SHP77 (cell line): Measurements from ENCODE around the gene VKORC1L1.
"Not testable (repeated sequence)": the region's sequence is repeated elsewhere in the genome, so short reads cannot be mapped to it uniquely, and the experiment has no call there.

Source experiments
- DNase-seq, 2 experiments: peaks; one replicate each; lab custom pipeline; 2025; lab: John Stamatoyannopoulos, UW

Gene VKORC1L1

DNA sequence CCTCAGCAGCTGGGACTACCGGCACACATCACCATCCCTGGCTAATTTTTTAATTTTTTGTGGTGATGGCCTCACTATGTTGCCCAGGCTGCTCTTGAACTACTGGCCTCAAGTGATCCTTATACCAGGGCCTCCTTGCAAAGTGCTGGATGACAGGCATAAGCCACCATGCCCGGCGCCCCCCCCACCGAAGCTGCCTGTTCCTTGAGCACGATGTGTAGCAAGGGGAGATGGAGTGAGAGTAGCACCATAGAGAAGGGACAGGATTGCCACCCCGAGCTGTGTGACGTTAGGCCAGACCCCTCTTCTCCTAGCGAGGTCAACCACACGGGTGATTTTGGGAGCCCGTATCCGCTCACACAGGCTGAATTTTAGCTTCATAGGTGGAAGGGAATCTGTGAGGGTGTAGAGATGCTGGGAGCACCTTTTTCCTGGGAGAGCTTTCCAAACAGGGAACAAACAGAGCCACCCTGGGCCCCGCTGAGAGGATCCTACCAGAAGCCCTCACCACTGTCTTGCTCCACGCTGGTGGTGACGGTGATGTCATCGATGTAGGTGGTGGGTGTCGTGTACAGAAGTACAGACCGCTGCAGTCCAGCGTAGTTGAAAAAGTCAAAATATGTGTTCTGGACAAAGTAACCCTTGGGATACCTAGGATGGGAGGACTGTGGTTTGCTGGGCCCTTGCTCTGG lies 106.2 kb downstream of the VKORC1L1 start:
- no peak for DNase-seq

DNA sequence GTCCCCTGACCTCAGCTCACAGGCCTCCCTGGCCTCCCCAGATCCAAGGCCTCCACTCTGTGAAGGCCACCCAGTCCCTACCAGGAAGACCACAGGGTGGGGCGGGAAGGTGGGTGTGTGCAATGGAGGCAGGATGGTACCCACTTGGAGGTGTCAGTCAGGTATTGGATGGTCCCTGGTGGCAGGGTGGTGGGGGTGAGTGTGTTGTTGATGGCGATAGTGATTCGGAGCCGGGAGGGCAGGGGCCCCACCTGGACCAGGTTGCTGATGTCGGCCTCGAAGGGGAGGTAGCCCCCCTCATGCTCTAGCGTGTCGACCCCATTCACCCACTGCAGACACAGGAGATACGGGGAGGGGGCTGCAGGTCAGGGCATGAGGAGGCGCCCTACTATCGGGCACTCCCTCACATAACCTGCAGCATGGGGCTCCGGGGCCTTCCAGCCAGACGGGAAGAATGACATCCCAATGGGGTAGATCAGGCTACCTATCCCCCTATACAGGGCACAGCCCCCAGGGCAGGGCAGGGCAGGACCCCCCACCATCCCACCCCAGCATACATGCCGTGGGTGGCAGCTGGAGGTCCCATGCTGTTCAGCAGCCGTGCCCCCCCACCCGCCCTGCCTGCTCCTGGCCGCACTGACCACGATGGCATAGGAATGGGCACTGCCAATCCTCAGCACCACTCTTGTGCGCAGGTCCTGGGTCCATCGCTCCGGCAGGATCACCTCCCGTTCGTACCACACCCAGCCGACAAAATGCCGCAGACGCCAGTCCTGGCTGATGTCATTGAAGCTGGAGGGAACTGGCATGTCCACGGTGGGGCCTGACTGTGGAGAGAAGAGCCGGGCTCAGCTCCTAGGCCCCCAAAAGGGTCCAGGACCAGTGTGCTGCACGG lies 107.0 kb downstream of the VKORC1L1 start:
- no peak for DNase-seq

DNA sequence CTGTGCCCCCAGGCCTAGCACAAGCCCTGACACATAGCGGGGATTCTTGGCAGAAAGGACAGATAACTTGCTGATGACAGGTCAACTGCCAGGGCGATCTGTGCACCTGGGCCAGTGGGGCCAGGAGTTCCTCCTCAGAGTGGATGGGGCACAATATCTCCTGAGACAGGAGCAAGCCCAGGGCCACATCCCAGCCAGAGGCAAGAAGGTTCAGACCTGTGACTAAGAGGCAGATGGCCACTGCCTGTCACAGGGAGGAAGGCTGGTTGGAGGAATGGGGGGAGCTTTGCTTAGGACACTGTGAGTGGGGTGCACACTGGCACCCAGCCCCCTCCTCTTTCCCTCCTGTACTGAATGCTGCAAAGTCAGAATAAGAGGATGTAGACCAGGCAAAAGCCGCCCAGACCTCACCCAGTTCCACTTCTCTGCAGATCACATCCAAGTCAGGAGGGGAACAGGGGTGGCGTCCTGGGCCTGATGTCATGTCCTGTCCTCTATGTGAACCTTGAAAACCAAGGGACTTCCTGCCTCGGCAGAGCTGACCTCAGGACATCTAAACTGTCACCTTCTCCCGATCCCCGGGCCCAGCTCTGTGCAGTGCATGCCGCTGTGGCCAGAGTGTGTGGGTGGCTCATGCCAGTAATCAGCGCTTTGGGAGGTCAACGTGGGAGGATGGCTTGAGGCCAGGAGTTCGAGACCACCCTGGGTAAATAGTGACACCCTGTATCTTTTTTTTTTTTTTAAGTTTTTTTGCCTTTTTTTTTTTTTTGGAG lies 107.8 kb downstream of the VKORC1L1 start:
- DNase-seq: peak in 1 of 2 experiments; percentile 3

DNA sequence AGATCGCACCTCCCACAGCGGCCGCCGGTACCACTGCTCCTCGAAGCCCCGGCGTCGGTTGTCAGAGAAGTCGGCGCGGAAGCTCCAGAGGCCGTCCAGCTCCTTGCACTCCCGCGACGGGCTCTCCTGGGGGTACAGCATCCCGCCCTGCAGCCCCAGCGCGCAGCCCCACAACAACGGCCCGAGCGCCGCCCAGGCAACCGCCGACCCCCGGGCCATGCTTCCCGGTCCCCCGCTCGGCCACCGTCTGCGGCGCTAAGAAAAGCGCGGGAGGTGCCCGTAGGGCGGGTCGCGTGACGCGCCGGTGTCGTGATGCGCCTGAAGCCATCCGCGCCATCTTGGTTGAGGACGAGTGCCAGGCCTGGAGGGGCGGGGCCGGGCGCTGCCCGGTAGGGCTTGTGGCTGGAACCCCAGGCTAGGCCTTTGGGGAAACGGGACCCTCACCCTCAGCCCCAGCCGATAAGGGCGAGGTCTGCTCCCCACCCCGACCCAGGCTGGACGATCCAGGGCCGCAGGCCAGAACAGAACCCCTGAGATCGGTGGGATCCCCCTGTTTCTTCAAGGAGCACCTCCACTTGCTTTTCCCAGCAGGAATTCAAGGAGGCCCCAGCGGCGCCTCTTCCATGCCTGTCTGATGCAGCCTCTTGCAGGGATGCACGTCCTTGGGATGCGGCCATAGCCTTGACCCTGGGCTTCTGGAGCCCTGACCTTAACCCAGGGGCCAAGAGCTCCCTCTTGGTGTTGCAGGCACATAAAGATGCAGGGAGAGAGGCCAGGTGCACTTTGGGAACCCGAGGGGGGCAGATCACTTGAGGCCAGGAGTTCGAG lies 109.3 kb downstream of the VKORC1L1 start, which contains the start of gene GUSB:
Gene GUSB, minus strand, starts transcription at position 249 of the 828 bp plus-strand sequence. Its CDS starts 30 bp downstream, at position 219.
- DNase-seq: peak; percentile 94 to 96

DNA sequence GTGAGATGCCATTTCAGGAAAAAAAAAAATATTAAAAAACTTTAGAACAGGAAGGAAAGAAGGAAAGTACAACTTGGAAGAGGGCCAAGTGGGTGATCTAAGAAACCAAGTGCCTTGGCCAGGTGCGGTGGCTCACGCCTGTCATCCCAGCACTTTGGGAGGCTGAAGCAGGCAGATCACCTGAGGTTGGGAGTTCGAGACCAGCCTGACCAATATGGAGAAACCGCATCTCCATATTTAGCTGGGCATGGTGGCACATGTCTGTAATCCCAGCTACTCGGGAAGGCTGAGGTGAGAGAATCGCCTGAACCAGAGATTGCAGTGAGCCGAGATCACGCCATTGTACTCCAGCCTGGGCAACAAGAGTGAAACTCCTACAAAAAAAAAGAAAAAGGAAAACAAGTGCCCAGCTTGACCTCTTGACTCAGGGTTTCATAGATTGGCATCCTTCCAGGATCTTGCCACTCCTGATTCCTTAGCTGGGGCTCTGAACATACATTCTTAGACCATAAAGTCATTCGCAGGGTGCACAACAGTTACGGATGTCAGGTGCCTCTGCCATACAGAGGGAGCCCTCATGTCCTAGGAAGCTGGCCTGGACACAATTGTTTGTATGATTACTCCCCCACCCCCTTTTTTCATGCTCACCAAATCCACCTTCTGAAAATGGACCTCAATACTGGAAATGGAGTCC lies 111.2 kb downstream of the VKORC1L1 start:
- no peak for DNase-seq

DNA sequence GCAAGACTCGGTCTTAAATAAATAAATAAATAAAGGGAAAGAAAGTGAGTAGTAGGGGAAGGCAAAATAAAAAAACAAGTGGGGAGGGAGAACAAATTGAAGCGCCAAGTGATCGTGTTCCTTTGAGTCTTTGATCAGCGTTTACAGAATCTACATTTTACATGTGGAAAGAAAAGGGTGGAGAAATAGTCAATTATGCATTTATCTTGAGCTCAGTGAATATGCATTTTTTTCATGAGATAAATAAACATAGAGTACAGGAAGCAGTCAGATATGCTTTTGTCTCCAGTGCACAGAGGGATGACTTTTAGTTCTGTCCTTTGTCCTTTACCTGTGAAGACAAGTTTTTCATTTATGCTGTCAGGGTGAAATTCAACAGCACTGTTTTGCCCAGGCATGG lies 115.2 kb downstream of the VKORC1L1 start:
- DNase-seq: no peak

DNA sequence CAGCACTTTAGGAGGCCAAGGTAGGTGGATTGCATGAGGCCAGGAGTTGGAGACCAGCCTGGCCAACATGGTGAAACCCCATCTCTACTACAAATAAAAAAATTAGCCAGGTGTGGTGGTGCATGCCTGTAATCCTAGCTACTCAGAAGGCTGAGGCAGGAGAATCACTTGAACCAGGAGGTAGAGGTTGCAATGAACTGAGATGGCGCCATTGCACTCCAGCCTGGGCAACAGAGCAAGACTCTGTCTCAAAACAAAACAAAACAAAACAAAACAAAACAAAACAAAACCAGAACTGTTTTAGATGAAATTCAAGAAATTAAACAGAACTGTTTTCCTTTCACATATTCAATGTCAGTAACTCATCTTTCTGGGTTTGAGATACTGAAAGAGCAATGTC lies 115.6 kb downstream of the VKORC1L1 start:
- DNase-seq: not testable (repeated sequence)

DNA sequence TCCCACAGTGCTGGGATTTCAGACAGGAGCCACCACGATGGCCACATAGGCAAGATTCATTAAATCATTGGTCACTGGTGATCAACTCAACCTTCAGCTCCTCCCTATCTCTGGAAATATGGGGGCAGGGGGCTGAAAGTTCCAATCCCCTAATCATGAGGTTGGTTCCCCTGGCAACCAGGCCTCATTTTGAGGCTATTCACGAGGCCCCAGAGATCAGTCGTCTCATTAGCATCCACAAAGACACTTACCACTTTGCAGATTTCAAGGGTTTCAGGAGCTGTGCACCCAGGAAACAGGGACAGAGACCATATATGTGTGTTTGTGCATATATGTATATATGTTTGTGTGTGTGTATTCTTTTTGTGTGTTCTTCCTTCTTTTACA lies 116.8 kb downstream of the VKORC1L1 start:
- DNase-seq: no peak

DNA sequence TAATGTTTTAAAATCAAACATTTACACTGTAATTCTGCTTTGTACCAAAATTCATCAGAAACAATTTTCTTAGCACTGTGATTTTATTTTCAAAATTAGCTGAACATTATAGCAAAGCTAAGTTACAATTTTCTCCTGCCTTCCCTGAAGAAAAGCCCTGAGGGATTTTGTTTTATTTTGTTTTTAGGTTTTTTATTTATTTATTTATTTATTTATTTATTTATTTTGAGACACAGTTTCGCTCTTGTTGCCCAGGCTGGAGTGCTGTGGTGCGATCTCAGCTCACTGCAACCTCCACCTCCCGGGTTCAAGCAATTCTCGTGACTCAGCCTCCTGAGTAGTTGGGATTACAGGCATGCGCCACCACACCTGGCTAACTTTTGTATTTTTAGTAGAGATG lies 119.0 kb downstream of the VKORC1L1 start:
- DNase-seq: not testable (repeated sequence)

DNA sequence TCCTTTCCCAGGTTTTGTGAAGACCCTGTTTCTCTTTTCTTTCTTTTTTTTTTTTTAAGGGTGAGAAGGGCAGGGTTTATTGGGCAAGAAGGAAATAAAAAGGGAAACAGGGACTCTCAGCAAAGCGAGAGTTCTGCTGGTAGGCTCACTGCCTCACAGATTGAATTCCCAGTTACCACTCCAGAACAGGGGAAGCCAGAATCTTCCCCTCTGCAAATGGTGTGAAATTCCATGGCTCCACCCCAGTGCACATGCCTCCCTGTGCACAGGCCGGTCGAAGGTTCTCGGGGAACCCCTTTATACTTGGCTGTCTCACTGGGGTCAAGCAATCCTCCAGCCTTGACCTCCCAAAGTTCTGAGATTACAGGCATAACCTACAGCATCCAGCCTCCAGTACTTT lies 119.7 kb downstream of the VKORC1L1 start:
- no peak for DNase-seq

DNA sequence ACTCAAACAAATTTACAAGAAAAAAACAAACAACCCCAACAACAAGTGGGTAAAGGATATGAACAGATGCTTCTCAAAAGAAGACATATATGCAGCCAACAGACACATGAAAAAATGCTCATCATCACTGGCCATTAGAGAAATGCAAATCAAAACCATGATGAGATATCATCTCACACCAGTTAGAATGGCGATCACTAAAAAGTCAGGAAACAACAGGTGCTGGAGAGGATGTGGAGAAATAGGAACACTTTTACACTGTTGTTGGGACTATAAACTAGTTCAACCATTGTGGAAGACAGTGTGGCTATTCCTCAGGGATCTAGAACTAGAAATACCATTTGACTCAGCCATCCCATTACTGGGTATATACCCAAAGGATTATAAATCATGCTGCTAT lies 122.1 kb downstream of the VKORC1L1 start:
- not testable (repeated sequence) for DNase-seq

DNA sequence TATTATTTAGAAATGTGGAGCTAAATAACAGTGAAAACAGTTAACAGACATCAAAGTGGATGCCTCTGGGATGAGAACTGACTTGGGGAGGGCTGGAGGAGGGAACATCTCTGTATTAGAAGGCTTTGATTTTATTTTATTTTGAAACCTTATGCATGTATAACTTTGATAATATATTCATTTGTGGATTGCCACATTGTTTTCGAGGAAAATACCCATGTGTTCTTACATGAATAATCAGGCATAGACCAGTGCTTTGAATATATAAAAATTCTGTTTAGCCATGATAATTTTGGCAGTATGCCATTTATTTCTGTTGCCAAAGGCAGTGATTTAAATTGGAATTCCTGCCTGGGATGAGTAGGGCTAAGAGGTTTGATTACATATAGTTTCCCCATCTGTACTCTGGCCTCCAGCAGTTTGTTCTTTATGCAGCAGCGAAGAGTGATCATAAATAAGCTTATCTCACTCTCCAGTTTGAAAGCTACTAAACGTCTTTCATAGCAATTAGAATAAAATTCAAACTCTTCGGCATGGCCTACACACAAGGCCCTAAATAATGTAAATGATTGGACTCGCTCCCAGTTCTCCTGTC lies 128.0 kb downstream of the VKORC1L1 start:
- not testable (repeated sequence) for DNase-seq

DNA sequence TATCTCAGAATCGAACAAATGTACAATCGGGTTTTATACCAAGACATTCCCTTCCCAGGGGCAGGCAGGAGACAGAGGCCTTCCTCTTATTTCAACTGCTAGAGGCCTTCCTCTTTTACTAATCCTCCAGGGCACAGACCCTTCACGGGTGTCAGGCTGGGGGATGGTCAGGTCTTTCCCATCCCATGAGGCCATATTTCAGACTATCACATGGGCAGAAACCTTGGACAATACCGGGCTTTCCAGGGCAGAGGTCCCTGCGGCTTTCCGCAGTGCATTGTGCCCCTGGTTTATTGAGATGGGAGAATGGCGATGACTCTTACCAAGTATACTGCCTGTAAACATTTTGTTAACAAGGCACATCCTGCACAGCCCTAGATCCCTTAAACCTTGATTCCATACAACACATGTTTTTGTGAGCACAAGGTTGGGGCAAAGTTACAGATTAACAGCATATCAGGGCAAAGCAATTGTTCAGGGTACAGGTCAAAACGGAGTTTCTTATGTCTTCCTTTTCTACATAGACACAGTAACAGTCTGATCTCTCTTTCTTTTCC lies 132.3 kb downstream of the VKORC1L1 start:
- DNase-seq: not testable (repeated sequence)

DNA sequence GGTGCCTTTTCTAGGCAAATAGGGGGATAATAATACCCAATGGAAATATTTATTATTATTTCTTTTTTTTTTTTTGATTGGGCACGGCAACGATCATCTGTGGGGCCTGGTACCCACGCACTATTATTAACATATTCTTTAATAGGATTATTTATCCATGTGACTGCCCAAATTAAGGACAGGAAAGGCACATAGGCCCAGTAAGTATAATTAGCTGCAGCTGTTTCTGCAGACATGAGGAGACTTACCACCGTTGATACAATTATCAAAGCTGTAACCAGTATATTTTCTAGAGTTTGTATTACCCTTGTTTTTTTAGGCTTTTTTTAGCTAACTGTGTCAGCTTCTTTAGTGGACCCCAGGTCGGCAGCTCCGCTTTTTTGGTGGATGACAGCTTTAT lies 134.4 kb downstream of the VKORC1L1 start:
- no peak for DNase-seq
